SKM-1 (cell line): ENCODE results near the gene ZBTB9.
A peak's percentile ranks its signal among the peaks of the same experiment; 100 is the strongest.

Experiments used
- DNase-seq: peaks from one replicate; lab custom pipeline; 2025; ENCODE audit not compliant: unreplicated experiment; lab: John Stamatoyannopoulos, UW

The ZBTB9 gene

DNA sequence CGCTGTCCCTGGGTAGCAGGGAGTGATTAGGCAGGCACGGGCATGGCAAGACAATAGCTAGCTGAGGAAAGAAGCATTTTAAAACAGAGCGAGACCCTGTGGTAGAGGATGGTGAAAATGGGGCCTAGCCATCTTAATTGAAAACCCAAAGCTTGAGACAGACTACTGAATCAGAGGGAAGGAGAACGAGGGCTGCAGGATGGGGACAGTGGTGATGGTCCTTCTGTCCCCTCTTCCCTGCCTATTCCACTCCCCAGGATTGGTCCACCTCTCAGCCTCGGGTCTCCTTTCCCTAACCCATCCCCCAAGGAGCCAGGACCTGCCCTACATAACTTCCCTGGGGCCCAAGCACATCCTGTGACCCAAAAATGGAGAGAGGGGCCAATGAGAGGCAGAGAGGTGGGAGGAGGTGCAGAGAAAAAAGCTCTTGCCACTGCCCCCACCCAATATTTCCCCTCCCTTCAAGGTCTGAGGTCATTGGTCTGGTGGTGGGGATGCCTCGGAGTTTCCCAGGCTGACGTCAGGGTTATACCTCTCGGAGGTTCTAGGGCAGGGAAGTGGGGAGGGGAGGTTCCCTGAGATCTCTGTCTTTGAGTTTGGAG is 35.6 kb upstream of the ZBTB9 start:
- DNase-seq: no peak

DNA sequence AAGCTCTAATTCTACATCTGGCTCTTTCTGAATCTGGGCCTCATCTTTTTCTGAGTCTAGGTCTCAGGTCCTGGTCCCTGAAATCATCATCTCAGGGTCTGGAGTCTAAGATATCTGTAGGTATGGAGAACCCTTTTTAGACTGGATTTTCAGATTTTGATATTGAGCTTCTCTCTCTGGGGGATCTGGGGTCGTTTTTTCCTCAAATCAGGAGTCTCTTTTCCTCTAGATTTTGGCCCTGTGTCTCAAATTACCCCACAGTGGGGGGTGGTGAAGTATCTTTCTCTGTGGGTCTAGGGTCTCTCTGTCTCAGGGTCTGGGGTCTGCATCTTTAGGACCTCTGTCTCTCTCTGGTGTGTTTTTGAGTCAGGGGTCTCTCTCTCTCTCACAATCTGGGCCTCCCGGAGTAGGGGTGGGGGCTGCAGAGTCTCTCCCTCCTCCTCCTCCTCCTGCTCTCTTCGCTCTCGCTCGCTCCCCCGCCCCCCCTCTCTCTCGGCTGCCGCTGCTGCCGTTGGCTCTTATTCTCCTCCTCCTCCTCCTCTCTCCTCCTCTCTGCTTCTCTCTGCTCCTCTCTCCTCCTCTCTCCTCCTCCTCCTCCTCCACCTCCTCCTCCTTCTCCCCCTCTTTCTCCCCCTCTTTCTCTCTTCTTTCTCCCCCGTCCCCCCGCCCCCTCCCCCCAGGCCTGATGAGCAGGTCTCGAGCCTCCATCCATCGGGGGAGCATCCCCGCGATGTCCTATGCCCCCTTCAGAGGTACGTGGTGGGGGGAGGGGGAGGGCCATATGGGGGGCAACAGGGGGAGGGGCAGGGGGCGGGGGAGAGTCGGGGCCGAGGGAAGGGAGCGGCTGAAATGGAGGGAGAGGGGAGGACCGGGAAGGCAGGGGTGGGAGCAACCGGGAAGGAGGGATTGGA is 34.5 kb upstream of the ZBTB9 start, which contains the start of gene SYNGAP1:
Gene SYNGAP1 (plus strand): TSS at position 486 of the 911 bp plus-strand sequence. CDS start 200 bp downstream, at position 686.
- no peak for DNase-seq

DNA sequence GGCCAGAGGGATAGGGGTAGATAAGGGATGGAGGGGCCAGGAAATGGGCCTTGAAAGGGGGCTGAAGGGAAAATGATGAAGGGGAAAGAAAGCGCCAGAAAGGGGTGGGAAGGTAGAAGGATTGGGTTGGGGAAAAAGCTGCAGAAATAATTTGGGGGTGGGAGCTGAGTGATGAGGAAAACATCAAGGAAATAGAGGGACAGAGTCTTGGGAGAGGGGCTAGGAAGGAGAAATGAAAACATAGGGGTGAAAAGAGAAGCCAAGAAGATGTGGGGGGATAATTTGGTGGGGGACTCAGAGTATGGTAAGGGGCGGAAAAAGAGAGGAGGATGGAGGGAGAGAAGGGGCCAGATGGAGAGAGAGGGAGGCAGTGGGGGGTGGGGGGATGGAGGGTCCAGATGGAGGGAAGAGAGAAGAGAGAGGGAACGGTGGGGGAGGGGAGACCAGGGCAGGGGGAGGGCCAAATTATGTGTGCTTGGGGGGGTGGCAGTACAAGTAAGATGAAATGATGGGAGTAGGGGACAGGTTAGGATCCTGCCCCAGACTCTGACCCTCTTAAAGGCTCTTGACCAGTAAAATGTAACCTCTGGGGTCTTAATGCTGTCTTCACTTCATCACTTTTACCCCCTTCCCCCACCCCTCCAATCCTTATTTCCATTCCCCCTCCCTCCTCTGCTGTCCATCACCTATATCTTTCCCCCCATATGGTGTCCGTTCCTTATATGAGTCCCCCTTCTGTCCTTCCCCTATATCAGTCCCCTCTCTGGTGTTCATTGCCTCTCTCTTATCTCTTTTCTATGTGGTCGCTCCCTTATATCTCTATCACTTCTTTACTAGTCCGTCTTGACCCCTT is 33.7 kb upstream of the ZBTB9 start:
- DNase-seq: no peak

DNA sequence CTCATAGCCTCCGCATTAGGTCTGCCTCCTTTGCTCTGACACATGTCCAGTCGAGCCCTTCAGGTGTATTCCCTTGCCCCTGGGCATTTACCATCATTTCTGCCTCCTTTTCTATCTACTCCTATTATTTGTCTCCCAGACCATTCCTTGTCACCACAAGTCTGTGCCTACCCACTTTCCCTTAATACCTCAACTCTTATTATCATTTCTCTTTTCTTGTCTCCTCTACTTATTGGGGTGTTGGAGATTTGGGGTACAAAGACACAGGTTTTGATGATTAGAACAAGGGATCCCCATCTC is 33.1 kb upstream of the ZBTB9 start:
- no peak for DNase-seq

DNA sequence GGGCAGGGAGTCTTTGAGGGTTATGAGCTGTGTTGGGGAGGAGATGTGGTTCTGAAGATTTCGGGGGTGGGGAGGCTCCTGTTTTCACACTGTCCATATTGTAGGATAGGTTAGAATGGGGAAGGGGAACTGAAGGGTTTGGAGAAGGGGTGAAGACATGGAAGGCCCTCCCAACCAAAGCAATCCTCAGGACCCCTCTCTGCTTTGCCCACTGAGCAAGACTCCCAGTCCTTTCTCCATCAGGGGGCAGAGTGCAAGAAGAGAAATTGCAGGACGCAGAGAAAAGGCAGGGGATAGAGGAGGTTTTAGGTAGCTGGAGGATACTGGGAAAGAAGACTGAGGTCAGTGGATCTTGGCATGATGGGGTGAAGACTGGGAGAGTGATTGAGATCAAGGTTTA is 30.6 kb upstream of the ZBTB9 start:
- DNase-seq: no peak

DNA sequence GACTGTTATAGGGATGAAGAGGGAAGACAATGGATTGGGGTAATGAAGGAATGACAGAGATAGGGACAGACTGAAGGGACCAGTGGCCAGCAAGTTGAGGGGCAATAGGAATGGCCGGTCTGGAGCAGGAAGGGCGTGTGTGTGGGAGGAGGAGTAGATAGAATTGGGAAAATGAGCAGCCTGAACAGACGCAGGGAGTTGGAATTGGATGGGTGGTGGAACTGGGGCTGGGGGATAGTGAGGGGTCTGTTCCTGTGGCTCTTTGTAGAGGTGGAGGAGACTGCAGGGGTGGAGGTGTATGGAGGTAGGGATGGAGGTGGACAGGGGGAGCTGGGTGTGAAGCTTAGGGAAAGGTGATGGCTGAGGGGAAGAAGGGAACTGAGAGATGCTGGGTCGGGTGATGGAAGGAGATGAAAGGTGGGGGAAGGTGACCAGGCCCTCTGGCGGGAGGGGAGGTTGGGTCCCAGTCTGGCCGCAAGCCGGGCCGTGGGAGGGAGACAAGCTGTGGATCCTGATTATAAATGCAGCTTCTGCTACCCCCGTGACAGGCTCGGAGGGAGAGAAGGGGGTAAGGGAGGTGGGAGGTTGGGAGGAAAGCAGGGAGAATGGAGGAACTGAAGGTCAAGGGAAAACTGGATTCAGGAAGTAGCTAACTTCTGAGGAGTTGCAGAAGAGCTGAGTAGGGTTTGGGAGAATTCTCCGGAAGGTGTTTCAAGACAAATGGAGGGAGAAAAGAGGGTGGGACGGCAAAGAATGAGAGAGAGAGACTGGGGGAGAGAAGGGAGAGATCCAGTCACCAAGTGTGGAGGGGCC is 29.3 kb upstream of the ZBTB9 start:
- DNase-seq: no peak

DNA sequence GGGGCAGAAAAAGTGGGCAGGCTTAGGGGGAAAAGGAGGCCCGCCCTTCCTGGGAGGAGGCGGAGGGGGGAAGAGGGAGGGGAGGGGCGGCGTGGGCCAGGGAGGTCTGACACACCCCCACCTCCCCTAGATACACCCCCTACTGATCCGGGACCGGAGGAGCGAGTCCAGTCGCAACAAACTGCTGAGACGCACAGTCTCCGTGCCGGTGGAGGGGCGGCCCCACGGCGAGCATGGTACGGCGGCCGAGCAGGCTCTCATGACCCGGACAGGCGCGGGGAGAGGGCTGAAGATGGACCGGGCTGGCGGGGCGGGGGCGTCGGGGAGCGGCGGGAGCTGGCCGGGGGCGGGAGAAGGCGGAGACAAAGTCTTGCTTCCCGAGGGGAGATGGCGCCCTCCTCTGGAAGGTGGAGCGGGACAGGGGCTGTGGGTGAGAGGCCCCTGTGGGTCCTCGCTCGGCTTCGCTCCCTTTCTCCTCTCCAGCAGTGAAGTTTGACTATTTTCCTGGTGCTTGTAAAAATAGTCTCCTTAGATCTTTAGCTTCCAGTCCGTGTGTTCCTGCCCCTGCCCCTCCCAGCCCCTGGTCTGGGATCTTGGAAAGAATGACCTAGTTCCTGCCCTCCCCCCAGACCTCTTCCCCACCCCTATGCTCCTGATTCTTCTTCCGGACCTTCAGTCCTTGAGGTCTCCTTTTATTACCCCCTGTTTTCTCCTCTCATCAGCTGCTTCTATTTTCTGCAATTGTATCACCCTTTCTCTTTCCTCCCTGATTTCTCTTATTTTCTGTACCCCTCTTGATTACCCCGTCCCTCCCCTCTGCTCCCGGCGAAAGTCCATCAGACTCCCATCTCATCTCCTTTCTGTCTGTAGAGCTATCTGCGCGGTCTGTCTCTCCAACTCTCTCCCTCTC is 28.5 kb upstream of the ZBTB9 start:
- DNase-seq: peak; percentile 66

DNA sequence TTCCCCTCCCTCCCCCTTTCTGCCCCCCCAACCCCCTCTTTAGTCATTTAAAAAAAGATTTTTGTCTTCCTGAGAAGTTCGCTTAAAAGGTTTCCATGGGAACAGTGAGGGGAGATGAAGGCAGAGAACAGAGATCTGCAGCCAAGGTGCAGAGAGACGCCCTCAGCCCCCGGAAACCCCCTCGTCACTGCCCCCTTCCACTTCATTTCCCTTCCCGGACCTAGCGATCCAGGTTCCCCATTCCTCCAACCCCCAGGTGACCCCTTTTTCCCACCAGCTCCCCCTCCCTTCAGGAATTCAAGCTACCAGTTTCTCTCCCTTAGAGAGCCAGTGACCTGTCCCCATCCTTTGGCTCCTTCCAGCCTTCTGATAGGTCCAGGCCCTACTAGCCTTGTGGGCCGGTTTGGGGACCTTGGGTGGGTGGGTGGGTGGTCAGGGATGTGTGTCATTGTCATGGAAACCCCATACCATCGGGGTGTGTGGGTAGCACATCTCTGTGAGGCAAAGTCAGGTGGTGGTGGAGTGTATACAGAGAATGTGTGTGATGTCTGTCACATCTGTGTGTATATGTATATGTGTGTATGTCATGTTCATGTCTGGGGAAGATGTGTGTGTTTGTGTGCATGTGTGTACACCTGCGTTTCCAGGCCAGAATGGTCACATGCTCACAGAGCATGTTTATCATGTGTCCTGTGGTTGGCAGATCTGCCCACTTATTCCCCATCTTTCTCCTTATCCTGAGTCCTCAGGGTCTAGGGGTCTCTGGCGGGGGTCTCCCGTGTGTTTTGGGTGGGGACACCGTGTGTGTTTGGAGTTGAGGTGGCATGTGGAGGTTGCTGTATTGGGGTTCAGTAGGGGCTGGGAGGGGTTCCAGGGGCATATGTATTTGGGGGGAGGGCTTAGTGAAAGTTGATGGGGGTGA is 27.5 kb upstream of the ZBTB9 start:
- no peak for DNase-seq

DNA sequence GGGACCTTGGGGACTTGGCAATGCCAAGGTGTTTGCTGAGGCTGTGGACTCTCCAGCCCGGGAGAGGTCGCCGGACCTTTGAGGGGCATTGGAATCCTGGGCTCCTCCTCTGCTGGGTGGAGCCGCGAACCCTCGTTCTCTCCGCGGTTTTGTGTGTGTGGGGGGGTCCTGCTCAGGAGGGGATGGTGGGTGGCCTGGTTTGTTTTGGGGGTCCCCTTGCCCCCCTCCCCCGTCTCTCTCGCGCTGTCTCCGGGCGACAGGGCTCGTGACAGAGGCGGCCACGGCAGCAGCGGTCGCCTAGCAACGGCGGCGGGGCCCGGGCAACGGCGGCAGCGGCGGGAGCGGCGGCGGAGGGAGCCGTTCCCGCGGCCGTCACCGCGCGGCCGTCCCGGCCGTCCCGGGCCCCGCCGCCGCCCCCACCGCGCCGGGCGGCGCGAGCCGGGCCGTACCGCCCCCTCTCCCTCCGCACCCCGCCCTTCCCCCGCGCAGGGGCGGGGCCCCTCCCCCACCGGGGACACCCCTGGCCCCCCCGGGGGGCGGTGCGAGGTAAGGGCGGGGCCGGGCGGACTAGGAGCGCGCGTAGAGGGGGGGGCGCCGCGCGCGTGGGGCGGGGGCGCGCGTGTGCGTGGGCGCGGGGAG is 26.7 kb upstream of the ZBTB9 start:
- DNase-seq: no peak

DNA sequence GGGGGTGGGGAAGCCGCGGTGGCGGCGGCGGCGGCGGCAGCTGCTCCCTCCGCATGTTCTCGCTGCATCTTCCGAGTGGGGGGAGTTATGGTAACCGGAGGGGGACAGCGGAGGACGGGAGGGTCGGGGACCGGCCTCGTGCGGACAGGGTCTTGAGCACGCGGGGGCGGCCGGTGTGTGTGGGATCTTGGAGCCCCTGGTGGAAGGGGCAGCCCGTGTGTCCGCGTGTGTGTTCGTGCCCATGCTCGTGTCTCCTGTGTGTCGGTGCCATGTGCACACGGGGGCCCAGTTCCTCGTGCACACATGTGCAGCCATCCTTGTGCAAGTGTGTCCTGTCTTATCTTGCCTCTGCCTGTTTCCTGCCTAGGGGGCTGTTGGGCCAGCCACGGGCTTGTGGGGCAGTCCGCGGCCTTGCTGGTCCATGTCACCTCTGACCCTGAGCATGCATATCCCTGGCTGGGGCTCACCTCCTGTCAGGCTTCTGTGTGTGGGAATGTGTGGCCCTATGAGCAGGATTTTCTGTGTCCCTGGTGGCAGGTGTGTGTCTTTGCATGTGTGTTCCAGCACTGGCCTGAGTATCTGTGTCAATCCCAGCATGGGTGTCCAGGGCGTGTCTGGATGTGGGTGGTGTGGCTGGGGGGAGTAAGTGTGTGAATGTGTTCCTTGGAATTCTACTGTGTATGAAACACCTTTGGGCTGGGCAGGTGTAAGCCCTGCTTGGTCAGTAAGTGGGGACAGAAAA is 26.0 kb upstream of the ZBTB9 start:
- peak; percentile 50 for DNase-seq

DNA sequence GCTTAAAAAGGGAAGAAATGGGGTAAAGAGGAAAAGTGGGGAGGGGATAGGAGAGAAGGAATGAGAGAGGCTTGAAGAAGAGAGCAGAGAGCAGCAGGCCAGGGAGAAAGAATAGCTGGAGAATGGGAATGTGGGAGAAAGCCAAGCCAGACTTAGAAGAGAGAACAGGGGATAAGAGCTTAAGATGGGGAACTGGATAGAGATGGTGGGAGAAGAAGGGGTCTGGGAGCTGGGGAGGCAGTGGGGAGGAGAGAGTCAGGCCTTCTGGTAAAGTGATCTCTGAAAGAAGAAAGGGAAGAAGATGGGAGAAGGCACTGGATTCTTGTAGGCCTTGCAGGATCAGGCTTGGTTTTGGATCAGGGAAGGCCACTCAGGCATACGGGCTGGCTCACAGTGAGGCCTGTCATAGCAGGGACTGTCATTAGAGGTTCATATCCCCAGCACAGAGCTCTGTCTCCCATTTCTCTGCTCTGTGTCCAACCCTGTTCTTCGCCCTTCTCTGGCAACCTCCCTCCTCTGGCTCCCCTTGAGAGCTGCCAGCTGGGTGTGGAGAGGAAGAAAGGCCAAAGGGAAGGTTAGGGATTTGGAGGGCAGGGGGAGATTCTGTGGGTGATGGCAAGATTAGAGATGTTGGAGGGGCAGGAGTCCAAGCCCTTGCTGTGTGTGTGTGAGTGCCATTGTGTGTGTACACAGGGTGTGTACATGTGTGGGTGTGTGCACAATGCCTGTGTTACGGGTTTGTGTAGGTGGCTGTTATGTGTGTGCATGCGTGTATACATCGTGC is 25.2 kb upstream of the ZBTB9 start:
- DNase-seq: no peak

DNA sequence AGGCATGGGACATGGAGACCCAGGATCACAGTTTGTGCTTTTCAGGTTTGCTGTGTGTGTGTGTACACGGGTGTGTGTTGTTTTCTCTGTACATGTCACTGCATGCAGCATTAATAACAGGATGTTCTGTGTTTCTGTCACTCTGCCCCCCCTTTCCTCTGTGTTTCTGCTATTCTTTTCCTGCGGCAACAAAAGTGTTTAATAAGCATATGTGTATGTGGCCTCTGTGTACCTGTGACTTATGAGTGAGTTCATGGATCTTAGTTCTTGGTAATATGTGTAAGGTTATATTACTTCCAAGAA is 24.7 kb upstream of the ZBTB9 start:
- no peak for DNase-seq

DNA sequence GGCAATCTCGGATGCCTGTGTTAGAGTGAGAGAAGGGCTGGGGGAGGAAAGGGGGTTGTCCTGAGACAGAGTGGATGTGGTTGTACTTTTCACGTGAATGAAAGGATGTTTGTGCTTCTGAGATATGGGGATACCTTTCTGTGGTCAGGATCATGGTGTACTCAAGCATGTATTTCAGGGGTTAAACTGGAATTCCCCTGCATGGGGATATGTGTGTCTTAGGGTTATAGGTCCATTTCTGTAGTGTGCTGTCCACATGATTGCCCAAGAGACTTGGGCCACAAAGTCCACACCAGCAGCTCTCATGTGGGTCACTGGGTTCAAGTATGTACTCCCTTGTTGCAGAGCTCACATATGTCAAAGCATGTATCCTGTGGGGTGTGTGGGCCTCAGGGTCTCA is 24.0 kb upstream of the ZBTB9 start:
- DNase-seq: no peak

DNA sequence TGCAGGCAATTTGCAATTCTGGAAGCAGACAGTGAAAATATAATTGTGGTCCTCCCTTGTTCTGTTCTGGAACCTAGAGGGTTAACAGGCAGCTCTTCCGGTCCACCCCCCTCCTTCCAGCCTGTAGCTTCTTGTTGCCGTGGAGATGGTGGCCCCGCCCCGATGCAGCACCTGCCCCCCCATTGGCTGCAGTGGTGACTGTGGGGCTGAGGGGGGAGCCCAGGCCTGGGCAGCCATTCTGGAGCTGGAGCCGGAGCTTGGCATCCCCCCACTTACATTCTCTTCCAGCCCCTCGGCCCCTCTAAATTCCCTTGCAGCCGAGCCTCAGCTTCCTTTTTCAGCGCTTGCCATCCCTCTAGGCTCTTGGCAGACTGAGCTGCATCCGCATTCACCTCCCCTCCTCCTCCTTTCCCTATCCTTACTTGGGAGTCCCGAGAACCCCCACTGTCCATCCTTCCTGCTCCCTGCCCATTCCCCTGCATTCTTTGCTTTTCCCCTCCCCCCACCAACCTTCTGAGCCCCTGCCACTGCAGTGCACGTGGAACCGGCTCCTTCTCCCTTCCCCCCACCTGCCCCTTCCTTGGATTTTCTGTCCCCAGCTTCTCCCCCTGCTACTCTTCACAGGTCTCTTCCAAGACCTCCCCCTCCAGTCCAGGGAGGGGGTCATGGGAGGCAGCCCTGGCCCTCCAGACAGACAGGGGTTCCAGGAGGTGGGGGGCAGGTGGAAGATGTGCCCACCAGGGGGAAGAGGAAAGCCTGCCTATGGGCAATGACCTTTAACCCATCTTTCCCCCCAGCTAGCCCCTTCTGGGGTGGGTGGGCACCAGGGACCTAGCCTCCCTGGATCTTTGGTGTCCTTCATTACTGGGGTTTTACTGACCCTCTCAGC is 23.1 kb upstream of the ZBTB9 start:
- no peak for DNase-seq

DNA sequence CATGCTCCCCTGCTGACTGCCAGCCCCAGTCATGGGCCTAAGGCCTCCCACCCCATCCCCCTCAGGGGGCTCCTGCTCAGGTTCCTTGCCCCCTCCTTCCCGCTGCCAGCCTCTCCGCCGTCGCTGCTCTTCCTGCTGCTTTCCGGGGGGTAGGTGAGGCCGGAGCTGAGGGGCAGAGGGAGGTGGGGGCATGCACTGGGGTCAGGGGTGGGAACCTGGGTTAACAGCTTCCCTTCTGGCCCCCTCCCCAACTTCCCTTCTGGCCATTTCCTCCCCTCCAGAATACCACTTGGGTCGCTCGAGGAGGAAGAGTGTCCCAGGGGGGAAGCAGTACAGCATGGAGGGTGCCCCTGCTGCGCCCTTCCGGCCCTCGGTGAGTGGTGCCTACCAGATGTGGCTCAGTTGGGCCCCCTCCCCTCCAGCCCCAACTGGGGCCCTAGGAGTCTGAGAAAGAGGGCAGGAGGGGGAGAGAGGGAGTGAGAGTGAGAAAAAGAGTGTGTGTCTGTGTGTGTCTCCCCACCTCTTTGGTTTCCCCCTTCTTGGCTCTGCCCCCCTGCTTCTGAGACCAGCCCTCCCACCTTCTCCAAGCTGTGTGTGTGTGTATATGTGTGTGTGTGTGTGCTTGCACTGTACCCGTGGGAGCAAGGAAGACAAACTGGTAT is 22.4 kb upstream of the ZBTB9 start:
- no peak for DNase-seq

DNA sequence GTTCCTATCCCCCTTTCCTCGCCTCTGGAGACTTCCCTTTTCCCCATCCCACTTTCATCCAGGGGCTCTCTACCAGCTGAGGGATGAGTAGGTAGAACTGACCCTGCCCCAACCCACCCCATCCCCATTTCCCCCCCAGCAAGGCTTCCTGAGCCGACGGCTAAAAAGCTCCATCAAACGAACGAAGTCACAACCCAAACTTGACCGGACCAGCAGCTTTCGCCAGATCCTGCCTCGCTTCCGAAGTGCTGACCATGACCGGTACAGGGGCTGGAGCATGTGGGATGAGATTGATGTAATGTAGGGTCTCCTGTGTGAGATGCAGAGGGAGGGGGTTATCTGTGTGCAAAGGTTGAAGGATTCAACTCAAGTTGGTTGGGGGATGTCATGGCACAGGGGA is 21.8 kb upstream of the ZBTB9 start:
- no peak for DNase-seq
